GM12875 (cell line): ENCODE data around the gene WASF2.
A peak's percentile ranks its signal among the peaks of the same experiment; 100 is the strongest.

Source experiments
- H3K4me3 ChIP-seq: one replicate; pipeline ENCODE4 v1.5.1; 2011; ENCODE audit warnings: low read depth, low read length, control low read depth
- CTCF ChIP-seq: IDR thresholded peaks from 2 replicates; pipeline ENCODE4 v1.5.1; 2011; ENCODE audit warnings: low read depth, mild to moderate bottlenecking, control low read depth, inconsistent platforms, low read length, moderate library complexity, borderline replicate concordance; ENCODE audit not compliant: insufficient read depth

The WASF2 gene

DNA sequence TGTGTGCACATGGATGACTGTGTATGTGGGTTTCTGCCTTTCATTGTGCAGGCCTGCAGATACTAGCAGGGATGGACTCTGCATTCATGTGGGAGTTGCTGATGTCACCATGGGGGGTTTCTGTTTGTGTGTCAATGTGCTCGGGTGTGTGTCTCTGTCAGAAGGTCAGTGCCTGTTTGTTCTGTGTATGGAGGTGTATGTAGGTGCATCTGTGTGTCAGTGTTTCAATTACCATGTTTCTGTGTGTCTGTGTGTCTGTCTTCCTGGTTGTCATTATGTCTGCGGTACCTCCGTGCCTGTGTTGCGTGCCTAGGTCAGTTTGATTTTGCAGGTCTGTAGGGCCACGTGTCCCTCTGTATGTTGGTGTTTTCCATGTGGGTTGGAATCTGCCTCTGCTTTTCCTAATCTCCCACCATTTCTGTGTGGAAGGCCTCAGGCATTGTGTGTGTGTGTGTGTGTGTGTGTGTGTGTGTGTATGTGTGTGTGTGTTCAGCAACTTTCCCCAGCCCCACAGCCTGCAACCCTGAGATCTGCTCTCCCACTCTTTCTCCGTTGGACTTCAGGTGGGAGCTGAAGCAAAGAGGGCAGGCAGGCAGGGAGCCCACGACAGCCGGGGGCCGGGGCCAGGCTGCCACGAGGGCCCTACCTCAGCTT, 36.7 kb upstream of the WASF2 start:
- no peak overlapping the region for H3K4me3 ChIP-seq
- no peak for TF ChIP-seq CTCF

DNA sequence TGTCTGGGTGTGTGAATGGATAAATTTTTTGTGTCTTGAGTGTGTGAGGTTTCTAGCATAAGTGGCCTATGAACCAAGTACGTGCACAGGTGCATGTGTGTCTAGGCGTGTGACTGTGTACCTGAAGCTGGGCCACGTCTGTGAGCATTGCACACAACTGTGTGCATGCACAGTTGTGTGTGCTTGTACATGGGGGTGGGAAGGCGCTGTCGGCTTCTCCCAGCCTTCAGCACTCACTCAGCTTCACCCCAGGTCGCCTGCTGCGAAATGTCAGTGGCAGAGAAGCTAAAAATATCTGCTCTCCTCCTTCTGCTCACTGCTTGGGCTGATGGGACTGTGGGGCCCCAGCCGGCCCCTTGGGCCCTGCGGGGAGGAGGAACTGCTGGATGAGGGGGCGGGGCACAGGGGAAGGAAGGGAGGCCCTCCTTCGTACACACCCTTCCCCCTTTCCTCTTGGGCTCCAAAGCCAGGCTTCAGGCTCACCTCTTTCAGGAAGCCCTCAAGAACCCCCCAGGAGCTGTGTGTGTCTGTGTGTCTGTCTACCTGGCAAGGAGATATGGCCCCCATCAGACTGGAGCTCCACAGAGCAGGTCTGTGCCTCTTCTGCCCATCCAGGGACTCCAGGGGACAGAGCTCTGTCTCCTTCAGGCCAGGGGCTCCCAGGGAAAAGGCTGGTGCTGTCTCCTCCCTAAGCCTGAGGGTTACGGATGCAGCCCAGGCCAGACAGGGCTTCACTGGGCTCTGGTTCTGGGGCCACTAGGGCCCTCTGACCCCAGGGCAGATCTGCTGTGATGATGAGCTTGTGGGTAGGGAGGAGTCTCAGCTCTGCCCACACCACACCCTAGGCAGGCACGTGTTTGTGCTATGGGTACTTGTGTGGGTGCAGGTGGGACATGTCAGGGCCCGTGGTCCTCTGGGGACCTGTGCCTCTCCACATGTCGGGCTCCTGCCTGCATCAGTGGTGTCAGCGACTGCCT, 35.6 kb upstream of the WASF2 start:
- TF ChIP-seq CTCF, result no peak
- peak overlapping the region; percentile 26 for H3K4me3 ChIP-seq

- no peak for TF ChIP-seq CTCF
- no peak overlapping the region for H3K4me3 ChIP-seq
Observed at GRCh38 chr1:27523337-27524020, 33.5 kb upstream of the WASF2 start.

- 0 out of 2 replicates have a peak, but pooled peaks have one; percentile 19 for TF ChIP-seq CTCF
- no peak overlapping the region for H3K4me3 ChIP-seq
Observed at GRCh38 chr1:27522432-27523336, 32.7 kb upstream of the WASF2 start.

DNA sequence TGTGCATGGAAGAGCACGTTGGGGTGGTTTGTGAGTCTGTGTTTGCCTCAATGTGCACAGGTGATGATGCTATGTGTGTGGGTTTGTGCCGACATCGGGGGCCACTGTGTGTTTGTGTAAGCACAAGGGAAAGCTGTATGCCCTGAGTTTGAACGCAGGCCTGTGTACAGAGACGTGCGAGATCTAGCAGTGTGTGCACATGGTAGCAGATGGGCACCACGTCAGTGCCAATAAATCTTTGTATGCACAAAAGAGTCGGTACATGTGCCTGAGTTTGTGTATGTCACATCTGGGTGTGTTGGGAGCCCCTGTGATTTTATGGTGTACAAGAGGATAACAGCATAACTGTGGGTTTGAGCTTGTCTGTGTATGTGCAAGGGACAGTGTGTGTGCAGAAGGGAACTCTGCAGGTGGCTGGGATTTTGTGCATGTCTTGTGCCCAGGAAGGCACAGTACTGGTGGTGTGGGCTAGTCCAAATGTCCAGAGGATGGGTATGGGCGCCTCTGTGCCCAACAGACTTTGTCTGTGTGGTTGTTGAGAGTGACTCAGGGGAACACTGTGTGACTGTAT, 32.0 kb upstream of the WASF2 start:
- H3K4me3 ChIP-seq, result no peak overlapping the region
- no peak for TF ChIP-seq CTCF

GRCh38 chr1:27521336-27521831, 31.4 kb upstream of the WASF2 start:
- no peak overlapping the region for H3K4me3 ChIP-seq
- no peak for TF ChIP-seq CTCF
